ENCODE results near the gene TARS3. TPM values are rescaled to one million over a fixed set of nuclear protein-coding genes. Genes with fewer than 3 reads are reported as not detected.

TARS3 gene
- total and polyA plus RNA-seq, 2 experiments from 2014 or later: 9.7 to 28.5 TPM

DNA sequence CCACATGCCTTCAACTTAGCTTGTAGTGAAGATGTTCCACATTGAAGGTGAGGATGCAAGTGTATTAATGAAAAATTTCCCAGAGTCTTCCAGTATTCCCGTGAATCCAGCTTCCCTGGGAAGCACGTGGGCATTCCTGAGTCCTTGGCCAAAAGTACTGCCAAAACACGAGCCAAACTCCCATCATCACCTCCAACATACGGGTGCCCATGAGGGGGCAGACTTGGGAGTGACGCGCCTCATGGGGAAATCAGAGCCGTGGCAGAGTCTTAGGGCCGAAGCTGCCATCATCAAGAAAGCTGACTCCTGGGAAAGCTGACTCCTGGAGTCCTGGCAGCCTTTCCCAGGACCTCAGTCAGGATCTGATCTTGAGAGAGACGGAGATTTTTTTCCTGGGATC is 52.0 kb downstream of the TARS3 start:
- H3K79me2 ChIP-seq: no peaks in the 10 kb centered on the region
- no peak overlapping the region for H3K27ac ChIP-seq
- no peak for DNase-seq (ENCODE audit: low spot score)
- H3K36me3 ChIP-seq (replicated peaks; ENCODE audit: insufficient read depth, low read depth): no peaks in the 10 kb centered on the region
- 88% methylated on average over 9 of the region's 9 CpGs for WGBS (ENCODE audit: low lambda C conversion rate, missing lambda C conversion rate)
- no peaks in the 10 kb centered on the region for H3K4me1 ChIP-seq (ENCODE audit: insufficient read depth)
- TF ChIP-seq, protein P1, sequence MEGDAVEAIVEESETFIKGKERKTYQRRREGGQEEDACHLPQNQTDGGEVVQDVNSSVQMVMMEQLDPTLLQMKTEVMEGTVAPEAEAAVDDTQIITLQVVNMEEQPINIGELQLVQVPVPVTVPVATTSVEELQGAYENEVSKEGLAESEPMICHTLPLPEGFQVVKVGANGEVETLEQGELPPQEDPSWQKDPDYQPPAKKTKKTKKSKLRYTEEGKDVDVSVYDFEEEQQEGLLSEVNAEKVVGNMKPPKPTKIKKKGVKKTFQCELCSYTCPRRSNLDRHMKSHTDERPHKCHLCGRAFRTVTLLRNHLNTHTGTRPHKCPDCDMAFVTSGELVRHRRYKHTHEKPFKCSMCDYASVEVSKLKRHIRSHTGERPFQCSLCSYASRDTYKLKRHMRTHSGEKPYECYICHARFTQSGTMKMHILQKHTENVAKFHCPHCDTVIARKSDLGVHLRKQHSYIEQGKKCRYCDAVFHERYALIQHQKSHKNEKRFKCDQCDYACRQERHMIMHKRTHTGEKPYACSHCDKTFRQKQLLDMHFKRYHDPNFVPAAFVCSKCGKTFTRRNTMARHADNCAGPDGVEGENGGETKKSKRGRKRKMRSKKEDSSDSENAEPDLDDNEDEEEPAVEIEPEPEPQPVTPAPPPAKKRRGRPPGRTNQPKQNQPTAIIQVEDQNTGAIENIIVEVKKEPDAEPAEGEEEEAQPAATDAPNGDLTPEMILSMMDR (IDR thresholded peaks at IDR 0.05; ENCODE audit: poor library complexity): no peak
- TF ChIP-seq EZH2 (IDR thresholded peaks at IDR 0.05; ENCODE audit: borderline replicate concordance) (no peak), EZH2phosphoT487 (IDR thresholded peaks at IDR 0.05; ENCODE audit: low read depth, severe bottlenecking, unreplicated experiment) (no peak)
- no peaks in the 10 kb centered on the region for H3K27me3 ChIP-seq
- no peaks in the 10 kb centered on the region for H4K20me1 ChIP-seq (ENCODE audit: insufficient read depth, poor library complexity, severe bottlenecking)
- H3K9me3 ChIP-seq (ENCODE audit: low read depth): no peaks in the 10 kb centered on the region
- no peak overlapping the region for H3K4me2 ChIP-seq
- no peak overlapping the region for H2AFZ ChIP-seq
- no peak overlapping the region for H3K4me3 ChIP-seq
- H3K9me2 ChIP-seq (replicated peaks; ENCODE audit: insufficient read depth): no peaks in the 10 kb centered on the region

DNA sequence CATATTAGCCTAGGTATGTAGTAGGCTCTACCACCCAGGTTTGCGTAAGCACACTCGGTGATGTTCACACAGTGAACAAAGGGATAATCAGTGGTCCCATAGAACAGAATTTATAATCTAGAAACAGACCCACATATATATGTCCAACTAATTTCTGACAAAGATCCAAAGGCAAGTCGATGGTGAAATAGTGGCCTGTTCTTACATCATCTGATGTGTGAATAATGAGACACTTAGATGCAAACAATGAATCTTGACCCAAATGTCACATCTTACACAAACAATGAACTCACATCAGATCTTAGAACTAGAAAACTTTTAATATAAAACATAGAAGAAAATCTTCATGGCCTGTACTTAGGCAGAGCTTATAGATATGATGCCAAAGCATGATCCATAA is 54.5 kb downstream of the TARS3 start:
- no peaks in the 10 kb centered on the region for H3K4me1 ChIP-seq (ENCODE audit: insufficient read depth)
- H3K79me2 ChIP-seq: no peaks in the 10 kb centered on the region
- DNase-seq (ENCODE audit: low spot score): no peak
- no peak overlapping the region for H3K4me3 ChIP-seq
- H3K27me3 ChIP-seq: no peaks in the 10 kb centered on the region
- H3K4me2 ChIP-seq: no peak overlapping the region
- no peaks in the 10 kb centered on the region for H3K9me3 ChIP-seq (ENCODE audit: low read depth)
- no peaks in the 10 kb centered on the region for H3K36me3 ChIP-seq (replicated peaks; ENCODE audit: insufficient read depth, low read depth)
- no peak overlapping the region for H2AFZ ChIP-seq
- no peaks in the 10 kb centered on the region for H4K20me1 ChIP-seq (ENCODE audit: insufficient read depth, poor library complexity, severe bottlenecking)
- WGBS (ENCODE audit: low lambda C conversion rate, missing lambda C conversion rate): 95% methylated on average over 3 of the region's 3 CpGs
- no peak overlapping the region for H3K27ac ChIP-seq
- no peaks in the 10 kb centered on the region for H3K9me2 ChIP-seq (replicated peaks; ENCODE audit: insufficient read depth)
- TF ChIP-seq EZH2phosphoT487 (IDR thresholded peaks at IDR 0.05; ENCODE audit: low read depth, severe bottlenecking, unreplicated experiment) (no peak), EZH2 (IDR thresholded peaks at IDR 0.05; ENCODE audit: borderline replicate concordance) (no peak)
- TF ChIP-seq, protein P1 (IDR thresholded peaks at IDR 0.05; ENCODE audit: poor library complexity): no peak

DNA sequence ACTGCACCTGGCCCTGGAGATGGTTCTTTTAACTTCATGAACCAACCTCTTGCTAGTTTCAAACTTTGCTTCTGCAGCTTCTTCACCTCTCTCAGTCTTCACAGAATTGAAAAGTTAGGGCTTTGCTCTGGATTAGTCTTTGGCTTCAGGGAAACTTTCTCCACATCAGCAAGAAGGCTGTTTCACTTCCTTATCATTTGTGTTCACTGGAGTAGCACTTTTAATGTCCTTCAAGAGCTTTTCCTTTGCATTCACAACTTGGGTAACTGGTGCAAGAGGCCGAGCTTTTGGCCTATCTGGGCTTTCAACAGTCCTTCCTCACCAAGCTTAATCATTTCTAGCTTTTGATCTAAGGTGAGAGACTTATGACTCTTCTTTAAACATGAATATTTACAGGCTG is 56.4 kb downstream of the TARS3 start:
- Histone ChIP-seq H4K20me1 (ENCODE audit: insufficient read depth, poor library complexity, severe bottlenecking) (no peaks in the 10 kb centered on the region), H3K79me2 (no peaks in the 10 kb centered on the region), H3K9me2 (replicated peaks; ENCODE audit: insufficient read depth) (no peaks in the 10 kb centered on the region), H3K27me3 (no peaks in the 10 kb centered on the region), H3K36me3 (replicated peaks; ENCODE audit: insufficient read depth, low read depth) (no peaks in the 10 kb centered on the region), H3K9me3 (ENCODE audit: low read depth) (no peaks in the 10 kb centered on the region), H3K4me2 (no peak overlapping the region), H3K4me1 (ENCODE audit: insufficient read depth) (no peaks in the 10 kb centered on the region), H3K27ac (no peak overlapping the region), H2AFZ (no peak overlapping the region), H3K4me3 (no peak overlapping the region)
- TF ChIP-seq EZH2phosphoT487 (IDR thresholded peaks at IDR 0.05; ENCODE audit: low read depth, severe bottlenecking, unreplicated experiment) (no peak), EZH2 (IDR thresholded peaks at IDR 0.05; ENCODE audit: borderline replicate concordance) (no peak)
- TF ChIP-seq, protein P1 (IDR thresholded peaks at IDR 0.05; ENCODE audit: poor library complexity): no peak
- DNase-seq (ENCODE audit: low spot score): no peak
- 100% methylated on average over 1 of the region's 1 CpG for WGBS (ENCODE audit: low lambda C conversion rate, missing lambda C conversion rate)

Data from hepatocyte (in vitro differentiated cells).